Endothelial cell of umbilical vein (primary cell): ENCODE data around the gene GALK1.

ENCODE experiments used
- EZH2 ChIP-seq: IDR thresholded peaks from 2 replicates; pipeline ENCODE4 v1.6.1; 2012; ENCODE audit warnings: borderline replicate concordance, low read depth, mild to moderate bottlenecking, moderate library complexity, low read length, inconsistent platforms; ENCODE audit not compliant: severe bottlenecking
- GATA2 ChIP-seq: IDR thresholded peaks from 2 replicates; pipeline ENCODE4 v1.7.0; 2011; ENCODE audit warnings: low read depth, mild to moderate bottlenecking, moderate library complexity, mixed read lengths, low read length; ENCODE audit not compliant: insufficient read length, insufficient read depth
- POLR2A ChIP-seq: IDR thresholded peaks from 2 replicates; pipeline ENCODE4 v1.6.1; 2012; ENCODE audit warnings: low read depth, mild to moderate bottlenecking, control low read depth, low read length
- POLR2AphosphoS5 ChIP-seq: IDR thresholded peaks from 2 replicates; pipeline ENCODE4 v1.6.1; 2012; ENCODE audit warnings: low read depth, mild to moderate bottlenecking, control low read depth, low read length, moderate library complexity; ENCODE audit not compliant: insufficient read depth
- TF ChIP-seq, protein P1 (sequence below), 2 donors: IDR thresholded peaks; 1 replicate in 1 of 2; 2 replicates in 1 of 2; pipeline ENCODE4 v1.5.1; 2011; ENCODE audit warnings: low read length in 2 of 2, mild to moderate bottlenecking in 2 of 2, moderate library complexity in 2 of 2, control low read depth in 1 of 2, inconsistent platforms in 1 of 2, low read depth in 1 of 2; ENCODE audit not compliant: insufficient read depth in 1 of 2; ENCODE audit errors: extremely low read depth in 1 of 2

GRCh38 chr17:75799402-75799801 is 34.4 kb upstream of the GALK1 start:
- TF ChIP-seq, protein P1, sequence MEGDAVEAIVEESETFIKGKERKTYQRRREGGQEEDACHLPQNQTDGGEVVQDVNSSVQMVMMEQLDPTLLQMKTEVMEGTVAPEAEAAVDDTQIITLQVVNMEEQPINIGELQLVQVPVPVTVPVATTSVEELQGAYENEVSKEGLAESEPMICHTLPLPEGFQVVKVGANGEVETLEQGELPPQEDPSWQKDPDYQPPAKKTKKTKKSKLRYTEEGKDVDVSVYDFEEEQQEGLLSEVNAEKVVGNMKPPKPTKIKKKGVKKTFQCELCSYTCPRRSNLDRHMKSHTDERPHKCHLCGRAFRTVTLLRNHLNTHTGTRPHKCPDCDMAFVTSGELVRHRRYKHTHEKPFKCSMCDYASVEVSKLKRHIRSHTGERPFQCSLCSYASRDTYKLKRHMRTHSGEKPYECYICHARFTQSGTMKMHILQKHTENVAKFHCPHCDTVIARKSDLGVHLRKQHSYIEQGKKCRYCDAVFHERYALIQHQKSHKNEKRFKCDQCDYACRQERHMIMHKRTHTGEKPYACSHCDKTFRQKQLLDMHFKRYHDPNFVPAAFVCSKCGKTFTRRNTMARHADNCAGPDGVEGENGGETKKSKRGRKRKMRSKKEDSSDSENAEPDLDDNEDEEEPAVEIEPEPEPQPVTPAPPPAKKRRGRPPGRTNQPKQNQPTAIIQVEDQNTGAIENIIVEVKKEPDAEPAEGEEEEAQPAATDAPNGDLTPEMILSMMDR (IDR thresholded peaks at IDR 0.05; ENCODE audit: extremely low read depth in 1 of 2, insufficient read depth in 1 of 2, low read depth in 1 of 2, low read length in 2 of 2) = no peak
- TF ChIP-seq POLR2AphosphoS5 (no peak), GATA2 (no peak), POLR2A (no peak), EZH2 (no peak)
